HL-60 (cell line): Measurements from ENCODE around the gene EVC.

Experiments
- DNase-seq, 2 experiments: peaks; one replicate each; pipeline ENCODE4 v3.0.0-alpha.2; 2010 to 2020; ENCODE audit warnings: low read depth in 1 of 2, low spot score in 1 of 2
- H3K27ac ChIP-seq: fragments of 250-450 bp; sonication (Bioruptor Pico); replicated peaks from 2 replicates; pipeline ENCODE4 v1.5.1; 2020; ENCODE audit warnings: mild to moderate bottlenecking, moderate library complexity
- H3K27me3 ChIP-seq: fragments of 250-450 bp; sonication (Bioruptor Pico); 2 replicates; pipeline ENCODE4 v1.5.1; 2021; ENCODE audit warnings: mild to moderate bottlenecking, moderate library complexity; ENCODE audit not compliant: insufficient read depth, poor library complexity, severe bottlenecking
- H3K4me3 ChIP-seq: replicated peaks from 2 replicates; pipeline ENCODE4 v1.5.1; 2011; ENCODE audit warnings: mild to moderate bottlenecking, control low read depth, low read length; ENCODE audit not compliant: insufficient read depth
- CTCF ChIP-seq: IDR thresholded peaks from one replicate; pipeline ENCODE4 v1.5.1; 2011; ENCODE audit warnings: low read length, control low read depth, inconsistent platforms; ENCODE audit not compliant: insufficient read depth
- GABPA ChIP-seq: IDR thresholded peaks from 2 replicates; pipeline ENCODE4 v1.6.1; 2012; ENCODE audit warnings: low read depth
- POLR2AphosphoS5 ChIP-seq: IDR thresholded peaks from 2 replicates; pipeline ENCODE4 v1.6.1; 2012; ENCODE audit warnings: low read depth
- REST ChIP-seq: IDR thresholded peaks from 2 replicates; pipeline ENCODE4 v1.6.1; 2012; ENCODE audit warnings: low read depth; ENCODE audit not compliant: insufficient replicate concordance
- SPI1 ChIP-seq: IDR thresholded peaks from 2 replicates; pipeline ENCODE4 v1.6.1; 2012; ENCODE audit warnings: low read depth, mild to moderate bottlenecking, borderline replicate concordance

EVC gene

GRCh38 chr4:5712517-5712916, 1.5 kb downstream of the EVC start:
- DNase-seq: no peak
- Histone ChIP-seq H3K27ac (no peak overlapping the region), H3K4me3 (no peak overlapping the region), H3K27me3 (peaks cover 35% of the 10 kb centered on the region)
- no peak for TF ChIP-seq GABPA
- TF ChIP-seq REST: no peak
- TF ChIP-seq SPI1: no peak
- no peak for TF ChIP-seq POLR2AphosphoS5
- no peak for TF ChIP-seq CTCF

GRCh38 chr4:5712931-5713330, 1.9 kb downstream of the EVC start:
- Histone ChIP-seq H3K27ac (no peak overlapping the region), H3K27me3 (peaks cover 31% of the 10 kb centered on the region), H3K4me3 (no peak overlapping the region)
- no peak for DNase-seq
- TF ChIP-seq POLR2AphosphoS5 (no peak), SPI1 (no peak), GABPA (no peak), CTCF (no peak), REST (no peak)

GRCh38 chr4:5713861-5714260, 2.9 kb downstream of the EVC start:
- peaks cover 25% of the 10 kb centered on the region for H3K27me3 ChIP-seq
- H3K27ac ChIP-seq: no peak overlapping the region
- no peak for TF ChIP-seq CTCF
- TF ChIP-seq GABPA: no peak
- no peak for TF ChIP-seq REST
- TF ChIP-seq POLR2AphosphoS5: no peak
- TF ChIP-seq SPI1: no peak
- H3K4me3 ChIP-seq: no peak overlapping the region
- DNase-seq: no peak
